Heart right ventricle (tissue), 16 donors: ENCODE data around the gene RASGRP1. TPM values are rescaled to one million over a fixed set of nuclear protein-coding genes. Genes with fewer than 3 reads are reported as not detected.
A peak's percentile ranks its signal among the peaks of the same experiment; 100 is the strongest.

Experiments
- ATAC-seq, 8 donors: fragments of 200-7000 bp; cut with Tn5 transposase; one replicate each; pipeline ENCODE4 v1.9.1; 2020; ENCODE audit warnings: mild to moderate bottlenecking in 8 of 8, moderate library complexity in 8 of 8, moderate number of reproducible peaks in 1 of 8
- DNase-seq, 2 donors: peaks; one replicate each; pipeline ENCODE4 v3.0.0-alpha.2; 2020
- H3K27ac ChIP-seq, 10 donors: fragments of 200-600 bp; sonication (generic) in 2 of 10; one replicate each; pipeline versions ENCODE4 v1.5.0 to v1.8.0; 2020 to 2022; ENCODE audit warnings: mild to moderate bottlenecking in 3 of 10
- H3K27me3 ChIP-seq, 7 donors: fragments of 200-600 bp; one replicate each; pipeline ENCODE4 v1.8.0; 2021 to 2022; ENCODE audit warnings: mild to moderate bottlenecking in 2 of 7
- H3K36me3 ChIP-seq, 9 donors: fragments of 200-600 bp; sonication (generic) in 1 of 9; one replicate each; pipeline versions ENCODE4 v1.5.0 to v1.8.0; 2020 to 2022; ENCODE audit warnings: mild to moderate bottlenecking in 2 of 9
- H3K4me1 ChIP-seq, 9 donors: fragments of 200-600 bp; sonication (generic) in 1 of 9; one replicate each; pipeline versions ENCODE4 v1.5.0 to v1.8.0; 2020 to 2022; ENCODE audit warnings: mild to moderate bottlenecking in 4 of 9
- H3K4me3 ChIP-seq, 10 donors: fragments of 200-600 bp; sonication (generic) in 2 of 10; one replicate each; pipeline versions ENCODE4 v1.5.0 to v1.8.0; 2020 to 2022; ENCODE audit warnings: mild to moderate bottlenecking in 7 of 10, moderate library complexity in 2 of 10
- H3K9me3 ChIP-seq, 11 donors: fragments of 200-600 bp in 10 of 11; sonication (generic) in 2 of 11; one replicate each; pipeline versions ENCODE4 v1.5.0 to v1.8.0; 2013 to 2022; ENCODE audit warnings: mild to moderate bottlenecking in 2 of 11, control low read depth in 1 of 11, moderate library complexity in 1 of 11
- WGBS, 2 donors: extraction: QIAGEN DNeasy Blood & Tissue Kit; methylation state at CpG; one replicate each; pipeline ENCODE4 v1.1.7; 2013; ENCODE audit warnings: inconsistent platforms in 1 of 2; 5-methylcytosine and 5-hydroxymethylcytosine counted together
- intact Hi-C, 10 donors: fragments of 100-400 bp; cut with DNase I; formaldehyde crosslinking; loops; one replicate each; pipeline versions ENCODE4 v1.11.1 to v1.14.2; 2022
- polyA plus RNA-seq, 2 donors: library from polyadenylated mRNA; stranded (reverse); fragments of 200-250 nt; gene quantifications; one replicate each; pipeline ENCODE4 v1.2.3, GENCODE V29; 2013
- total RNA-seq, 10 donors: library from RNA; stranded (reverse); fragmentation: NEBNext Ultra II Directional in 3 of 10; extraction: Animal tissue kit (Norgen Biotek cat#: 25700) in 3 of 10; gene quantifications; one replicate each; pipeline versions ENCODE4 v1.2.1 to v1.2.4, GENCODE V29; 2021 to 2023
- TF ChIP-seq, protein P1 (sequence below), 9 donors: fragments of 200-600 bp; sonication (generic) in 2 of 9; IDR thresholded peaks; one replicate each; pipeline versions ENCODE4 v1.5.0 to v1.8.0; 2021 to 2022; ENCODE audit warnings: antibody characterized with exemption in 9 of 9, mild to moderate bottlenecking in 5 of 9, moderate library complexity in 1 of 9
- donor health status: Arrhythmogenic right ventricular cardiomyopathy.
- donor health status: ischemic (EF 13 %, LVEDD 7.1; RV severe dilation, severe dysfunction).
- donor health status: healthy with polysubstance abuse.
- donor health status: DM: no; HTN: yes; CAD: no.
- donor health status: DM: no; HTN: no; CAD: no.
- donor health status: ischemic (EF 25% LVEDD 6.9; RV normal size, moderate dysfunction).
- donor health status: ischemic (EF 25% LVEDD 5.7; RV mildly dilated, moderate dysfunction).
- donor health status: healthy.
- donor health status: DM: yes; HTN: yes; CAD: no.
- donor health status: Ischemic cardiomyopathy.
- donor health status: ischemic (EF 35%, LVEDD 5.7; RV mildly dilated, moderate dysfunction).
- donor health status: nonischemic (EF 11% LVEDD 7.7; RV severe dilation, severe dysfunction).
- donor health status: DM: yes; HTN: yes; CAD: no.
- donor health status: PGD.
- donor health status: ischemic (EF 29% LVEDD 5.4; RV normal size, mild dysfunction).
- donor health status: nonischemic (EF 23%, LVEDD 6.1; RV moderate dilation, normal function).

The RASGRP1 gene
- total and polyA plus RNA-seq, 12 donors = 0.04 to 3.0 (median 0.42) TPM; not detected in 1

DNA sequence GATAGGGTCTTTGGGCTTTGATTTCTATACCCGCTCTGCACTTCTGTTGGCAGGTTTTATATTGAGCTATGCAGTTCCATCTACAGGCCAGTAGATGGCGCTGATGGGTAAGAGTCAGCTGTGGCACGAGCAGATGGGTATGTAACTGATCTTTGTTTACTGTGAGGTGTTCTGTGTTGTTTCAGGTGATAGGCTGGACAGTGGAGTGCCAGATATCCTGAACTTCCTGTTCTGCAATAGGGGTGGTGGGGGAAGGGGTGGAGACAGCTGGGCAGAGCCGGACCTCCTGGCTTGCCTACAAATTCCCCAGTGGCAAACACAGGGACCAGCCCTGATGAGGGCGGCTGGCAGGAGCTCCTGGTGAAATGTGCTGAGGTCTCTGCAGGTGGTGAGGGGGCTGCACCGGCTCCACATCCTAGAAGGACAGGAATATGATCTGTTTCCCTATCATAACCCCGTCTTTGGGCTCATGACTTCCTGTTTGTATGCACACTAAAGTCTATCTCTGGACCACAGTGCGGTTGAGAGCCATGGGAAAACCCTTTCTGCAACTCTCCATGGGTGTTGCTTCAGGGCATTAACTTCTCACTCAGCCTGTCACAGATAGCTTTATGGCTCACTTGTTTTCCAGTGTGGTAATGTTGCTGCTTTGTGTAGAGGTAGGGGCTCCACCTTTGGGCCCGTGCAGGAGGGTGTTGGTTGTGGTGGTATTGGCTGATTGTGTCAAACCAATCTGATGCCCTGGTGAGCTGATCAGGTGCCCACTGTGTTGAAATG lies 124.1 kb downstream of the RASGRP1 start:
- intact Hi-C loops = loop anchor here (1.0 to 10.0 kb wide), 5 partner anchors 242 to 250 kb away; no protein-coding TSS in a partner anchor
- Histone ChIP-seq H3K4me1 (peaks cover 0 to 9% (median 0%) of the 10 kb centered on the region in 9 donors), H3K27me3 (peaks cover 0 to 14% (median 6%) of the 10 kb centered on the region in 7 donors), H3K27ac (no peak overlapping the region), H3K36me3 (no peaks in the 10 kb centered on the region), H3K9me3 (peaks cover 0 to 10% (median 0%) of the 10 kb centered on the region in 11 donors), H3K4me3 (no peak overlapping the region)
- ATAC-seq = peak in 7 of 8 donors; percentile 74 to 85 (median 81)
- WGBS, 2 donors = 22 to 28% methylated on average over 9 of the region's 9 CpGs
- peak in 1 of 2 donors; percentile 42 for DNase-seq
- TF ChIP-seq, protein P1, sequence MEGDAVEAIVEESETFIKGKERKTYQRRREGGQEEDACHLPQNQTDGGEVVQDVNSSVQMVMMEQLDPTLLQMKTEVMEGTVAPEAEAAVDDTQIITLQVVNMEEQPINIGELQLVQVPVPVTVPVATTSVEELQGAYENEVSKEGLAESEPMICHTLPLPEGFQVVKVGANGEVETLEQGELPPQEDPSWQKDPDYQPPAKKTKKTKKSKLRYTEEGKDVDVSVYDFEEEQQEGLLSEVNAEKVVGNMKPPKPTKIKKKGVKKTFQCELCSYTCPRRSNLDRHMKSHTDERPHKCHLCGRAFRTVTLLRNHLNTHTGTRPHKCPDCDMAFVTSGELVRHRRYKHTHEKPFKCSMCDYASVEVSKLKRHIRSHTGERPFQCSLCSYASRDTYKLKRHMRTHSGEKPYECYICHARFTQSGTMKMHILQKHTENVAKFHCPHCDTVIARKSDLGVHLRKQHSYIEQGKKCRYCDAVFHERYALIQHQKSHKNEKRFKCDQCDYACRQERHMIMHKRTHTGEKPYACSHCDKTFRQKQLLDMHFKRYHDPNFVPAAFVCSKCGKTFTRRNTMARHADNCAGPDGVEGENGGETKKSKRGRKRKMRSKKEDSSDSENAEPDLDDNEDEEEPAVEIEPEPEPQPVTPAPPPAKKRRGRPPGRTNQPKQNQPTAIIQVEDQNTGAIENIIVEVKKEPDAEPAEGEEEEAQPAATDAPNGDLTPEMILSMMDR (IDR thresholded peaks at IDR 0.05) = peak; percentile 87 to 97 (median 92)

Other genes starting within 250 kb of the RASGRP1 start
- gene FAM98B, start 110.7 kb downstream of the RASGRP1 start, total RNA-seq = 10 to 100 TPM; 16.7 to 30.6 (median 25.0) TPM
- gene FAM98B, start 110.7 kb downstream of the RASGRP1 start, polyA plus RNA-seq = 1 to 10 TPM; 6.2 to 7.0 TPM